ENCODE measurements around the gene LAG3.
"Not testable (repeated sequence)": the region's sequence is repeated elsewhere in the genome, so short reads cannot be mapped to it uniquely, and the experiment has no call there.

Gene LAG3

DNA sequence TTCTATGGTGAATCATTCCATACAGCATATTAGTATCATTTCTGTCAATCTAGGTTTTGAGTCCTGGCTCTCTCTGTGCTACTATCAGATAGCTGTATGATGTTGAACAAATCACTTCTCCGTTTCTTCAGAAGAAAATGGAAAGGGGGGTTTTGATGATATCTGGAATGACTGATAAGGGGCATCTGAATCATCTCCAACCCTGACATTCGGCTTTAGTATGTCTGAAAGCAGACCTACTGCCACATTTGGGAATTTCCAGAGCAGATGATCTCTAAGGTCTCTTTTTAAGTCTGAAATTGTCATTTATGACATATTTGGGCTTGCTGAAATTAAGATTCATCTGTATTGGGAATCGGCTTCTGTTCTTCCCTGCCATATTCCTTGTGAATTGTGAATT lies 29.5 kb upstream of the LAG3 start:
- Histone ChIP-seq H3K9ac (ENCODE audit: low read depth, low read length) (no peak overlapping the region), H3K36me3 (ENCODE audit: insufficient read depth, low read length) (peaks cover 24% of the 10 kb centered on the region), H3K9me3 (replicated peaks; ENCODE audit: low read length) (no peaks in the 10 kb centered on the region), H3K4me1 (ENCODE audit: control insufficient read depth, insufficient read depth, low read length) (no peaks in the 10 kb centered on the region), H3K27me3 (ENCODE audit: control insufficient read depth, insufficient read depth, low read length) (no peaks in the 10 kb centered on the region), H3K4me2 (ENCODE audit: low read length) (no peak overlapping the region), H3K4me3 (ENCODE audit: low read length) (no peak overlapping the region)

DNA sequence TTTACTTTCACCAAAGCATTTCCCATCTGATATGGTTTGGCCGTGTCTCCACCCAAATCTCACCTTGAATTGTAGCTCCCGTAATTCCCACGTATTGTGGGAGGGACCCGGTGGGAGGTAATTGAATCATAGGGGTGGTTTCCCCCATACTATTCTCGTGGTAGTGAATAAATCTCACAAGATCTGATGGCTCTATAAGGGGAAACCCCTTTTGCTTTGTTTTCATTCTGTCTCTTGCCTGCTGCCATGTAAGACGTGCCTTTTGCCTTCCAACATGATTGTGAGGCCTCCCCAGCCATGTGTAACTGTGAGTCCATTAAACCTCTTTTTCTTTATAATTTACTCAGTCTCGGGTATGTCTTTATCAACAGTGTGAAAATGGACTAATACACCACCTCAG lies 29.0 kb upstream of the LAG3 start:
- H3K27me3 ChIP-seq (ENCODE audit: control insufficient read depth, insufficient read depth, low read length); H3K9me3 ChIP-seq (replicated peaks; ENCODE audit: low read length); H3K4me2 ChIP-seq (ENCODE audit: low read length); H3K4me3 ChIP-seq (ENCODE audit: low read length); H3K4me1 ChIP-seq (ENCODE audit: control insufficient read depth, insufficient read depth, low read length); H3K9ac ChIP-seq (ENCODE audit: low read depth, low read length): not testable (repeated sequence)
- peaks cover 28% of the 10 kb centered on the region for H3K36me3 ChIP-seq (ENCODE audit: insufficient read depth, low read length)

DNA sequence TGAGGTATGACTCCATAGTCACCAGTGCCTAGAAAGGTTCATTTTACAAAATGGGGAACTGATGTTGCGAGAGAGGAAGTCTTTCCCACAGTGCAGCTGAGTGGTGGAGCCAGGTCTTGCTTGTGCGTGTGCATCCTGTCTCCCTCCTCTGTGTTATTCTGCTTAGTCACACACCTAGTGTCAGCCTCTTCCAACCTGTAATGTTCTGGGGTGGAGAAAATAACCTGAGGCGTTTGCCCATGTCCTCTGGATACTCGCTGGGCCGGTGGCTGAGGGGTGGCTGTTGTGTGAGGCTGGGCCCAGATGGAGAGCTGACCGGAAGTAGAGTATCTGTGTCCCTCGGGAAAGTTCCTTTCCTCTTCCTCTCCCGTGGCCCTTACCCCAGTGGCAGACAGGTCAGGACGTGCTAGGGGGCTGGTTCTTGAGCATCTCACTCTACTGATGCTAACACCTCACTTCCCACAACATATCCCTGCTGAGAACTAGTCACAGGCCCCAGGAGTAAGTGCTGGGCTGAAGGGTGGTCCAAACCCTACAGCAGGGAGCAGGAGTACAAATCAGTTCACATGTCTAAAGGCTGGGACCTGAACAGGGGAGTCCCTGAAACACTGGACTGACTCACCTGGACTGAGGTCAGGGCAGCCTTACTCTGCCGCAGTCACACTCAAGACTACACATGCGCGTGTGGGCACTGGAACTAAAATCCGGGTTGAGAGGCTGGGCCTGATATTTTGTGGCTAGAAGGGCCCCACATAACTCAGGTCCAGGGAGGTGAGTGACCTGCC lies 26.4 kb upstream of the LAG3 start:
- H3K36me3 ChIP-seq (ENCODE audit: insufficient read depth, low read length): peaks cover 52% of the 10 kb centered on the region
- H3K27me3 ChIP-seq (ENCODE audit: control insufficient read depth, insufficient read depth, low read length): no peaks in the 10 kb centered on the region
- no peak overlapping the region for H3K4me2 ChIP-seq (ENCODE audit: low read length)
- H3K9ac ChIP-seq (ENCODE audit: low read depth, low read length): no peak overlapping the region
- no peak overlapping the region for H3K4me3 ChIP-seq (ENCODE audit: low read length)
- peaks cover 4% of the 10 kb centered on the region for H3K4me1 ChIP-seq (ENCODE audit: control insufficient read depth, insufficient read depth, low read length)
- no peaks in the 10 kb centered on the region for H3K9me3 ChIP-seq (replicated peaks; ENCODE audit: low read length)

DNA sequence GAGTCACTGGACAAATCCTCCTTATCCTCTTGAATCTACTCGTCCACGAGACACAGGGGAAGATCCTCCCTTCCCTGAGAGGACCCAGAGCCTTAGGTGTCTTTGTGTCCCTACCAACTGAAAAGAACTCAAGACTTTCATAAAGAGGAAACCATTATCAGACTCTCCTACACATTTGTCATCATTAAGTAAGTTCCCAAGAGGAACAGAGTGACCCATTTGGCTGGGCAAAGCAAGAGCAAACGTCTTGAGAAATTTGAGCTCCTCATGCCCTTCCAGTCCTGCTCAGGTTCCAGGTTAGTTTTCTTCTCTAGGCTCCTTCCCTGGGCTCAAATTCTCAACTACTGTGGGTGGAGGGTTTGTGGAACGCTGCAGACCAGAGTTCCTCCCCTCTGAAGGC lies 25.1 kb upstream of the LAG3 start:
- Histone ChIP-seq H3K4me1 (ENCODE audit: control insufficient read depth, insufficient read depth, low read length) (peaks cover 12% of the 10 kb centered on the region), H3K4me2 (ENCODE audit: low read length) (no peak overlapping the region), H3K27me3 (ENCODE audit: control insufficient read depth, insufficient read depth, low read length) (no peaks in the 10 kb centered on the region), H3K4me3 (ENCODE audit: low read length) (no peak overlapping the region), H3K9ac (ENCODE audit: low read depth, low read length) (no peak overlapping the region), H3K9me3 (replicated peaks; ENCODE audit: low read length) (no peaks in the 10 kb centered on the region), H3K36me3 (ENCODE audit: insufficient read depth, low read length) (peaks cover 64% of the 10 kb centered on the region)

DNA sequence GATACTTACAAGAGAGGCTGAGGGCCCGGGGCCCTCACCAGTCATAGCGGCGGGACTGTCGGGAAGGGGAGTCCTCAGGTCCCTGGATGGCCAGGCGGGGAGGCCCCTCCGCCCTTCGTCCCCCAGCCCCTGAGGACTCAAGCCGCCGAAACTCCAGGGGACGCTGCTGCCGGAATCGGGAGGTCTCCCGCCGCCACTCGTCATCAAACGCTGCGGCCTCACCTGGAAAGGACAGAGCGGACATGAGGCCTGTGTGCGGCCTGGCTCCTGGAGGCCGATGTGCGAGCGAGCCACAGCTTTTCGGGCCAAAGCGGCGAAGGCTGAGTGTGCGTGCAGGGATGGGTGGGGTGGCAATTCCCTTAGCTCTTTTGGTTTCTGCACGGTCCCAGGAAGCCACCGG lies 23.6 kb upstream of the LAG3 start:
- Histone ChIP-seq H3K9ac (ENCODE audit: low read depth, low read length) (no peak overlapping the region), H3K4me1 (ENCODE audit: control insufficient read depth, insufficient read depth, low read length) (peaks cover 13% of the 10 kb centered on the region), H3K36me3 (ENCODE audit: insufficient read depth, low read length) (peaks cover 64% of the 10 kb centered on the region)

GRCh38 chr12:6750506-6750905 lies 21.8 kb upstream of the LAG3 start:
- Histone ChIP-seq H3K9ac (ENCODE audit: low read depth, low read length) (peak overlapping the region; percentile 14), H3K4me3 (ENCODE audit: low read length) (no peak overlapping the region), H3K9me3 (replicated peaks; ENCODE audit: low read length) (no peaks in the 10 kb centered on the region), H3K4me2 (ENCODE audit: low read length) (no peak overlapping the region), H3K4me1 (ENCODE audit: control insufficient read depth, insufficient read depth, low read length) (peaks cover 15% of the 10 kb centered on the region), H3K27me3 (ENCODE audit: control insufficient read depth, insufficient read depth, low read length) (no peaks in the 10 kb centered on the region), H3K36me3 (ENCODE audit: insufficient read depth, low read length) (peaks cover 61% of the 10 kb centered on the region)

More for the DNA sequence above, 23.6 kb upstream of the LAG3 start:
- Histone ChIP-seq H3K27me3 (ENCODE audit: control insufficient read depth, insufficient read depth, low read length) (no peaks in the 10 kb centered on the region), H3K4me3 (ENCODE audit: low read length) (no peak overlapping the region), H3K9me3 (replicated peaks; ENCODE audit: low read length) (no peaks in the 10 kb centered on the region), H3K4me2 (ENCODE audit: low read length) (no peak overlapping the region)

DNA sequence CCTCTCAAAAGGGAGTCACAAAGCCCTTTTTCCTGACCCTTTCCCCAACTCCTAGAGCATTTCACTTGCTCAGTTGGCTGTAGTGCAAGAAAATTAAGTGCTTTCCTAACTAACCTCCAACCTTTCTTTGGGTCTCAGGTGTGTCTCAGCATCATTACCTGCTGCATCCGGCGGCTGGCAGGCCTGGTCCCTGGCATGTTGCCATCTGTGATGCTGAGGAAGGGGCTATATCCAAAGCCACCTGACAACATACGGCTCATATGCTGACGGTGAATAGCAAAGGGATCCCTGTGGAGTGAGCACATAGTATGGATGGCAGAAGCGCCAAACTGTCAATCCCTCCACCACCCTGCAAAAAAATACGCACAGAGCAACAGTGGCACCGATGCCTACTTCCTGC lies 20.6 kb upstream of the LAG3 start:
- Histone ChIP-seq H3K27me3 (ENCODE audit: control insufficient read depth, insufficient read depth, low read length) (no peaks in the 10 kb centered on the region), H3K4me3 (ENCODE audit: low read length) (peak overlapping the region; percentile 96), H3K36me3 (ENCODE audit: insufficient read depth, low read length) (peaks cover 51% of the 10 kb centered on the region), H3K9me3 (replicated peaks; ENCODE audit: low read length) (no peaks in the 10 kb centered on the region), H3K4me2 (ENCODE audit: low read length) (peak overlapping the region; percentile 96), H3K4me1 (ENCODE audit: control insufficient read depth, insufficient read depth, low read length) (peaks cover 15% of the 10 kb centered on the region), H3K9ac (ENCODE audit: low read depth, low read length) (peak overlapping the region; percentile 95)

DNA sequence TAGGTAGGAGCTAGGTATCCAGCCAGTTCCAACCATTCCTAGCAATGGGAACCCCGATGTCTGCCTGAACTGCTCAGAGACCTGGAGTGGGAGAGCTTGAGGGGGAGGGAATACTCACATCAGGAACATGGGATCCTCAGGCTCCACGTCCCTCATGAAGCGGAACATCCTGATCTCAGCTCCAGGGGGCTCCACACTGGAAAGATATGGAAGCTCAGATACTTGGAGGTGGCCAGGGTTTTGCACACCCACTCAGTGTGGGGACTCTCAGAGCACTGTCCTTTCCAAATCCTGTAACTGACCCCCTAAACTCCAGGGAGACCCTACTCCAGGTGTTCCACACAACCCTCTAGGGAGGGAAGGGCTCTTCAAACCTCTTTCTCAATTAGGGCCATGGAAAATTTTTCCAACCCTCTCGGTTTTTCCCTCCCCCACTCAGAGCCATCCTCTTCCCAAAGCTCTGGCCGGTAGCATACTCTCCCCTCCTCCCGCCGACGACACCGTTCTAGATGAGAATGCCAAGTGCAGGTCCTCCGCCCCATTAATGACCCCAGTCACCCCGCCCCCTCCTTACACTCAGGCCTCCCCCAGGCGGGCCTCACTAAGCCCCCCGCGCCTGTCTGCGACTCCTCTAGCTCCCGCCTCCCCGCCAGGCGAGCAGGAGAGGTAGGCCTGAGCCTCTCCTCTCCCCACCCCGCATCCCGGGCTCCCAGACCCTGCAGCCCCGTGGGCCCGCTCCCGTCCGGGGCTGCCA lies 20.0 kb upstream of the LAG3 start:
- Histone ChIP-seq H3K9me3 (replicated peaks; ENCODE audit: low read length) (no peaks in the 10 kb centered on the region), H3K4me2 (ENCODE audit: low read length) (peak overlapping the region; percentile 96), H3K4me1 (ENCODE audit: control insufficient read depth, insufficient read depth, low read length) (peaks cover 15% of the 10 kb centered on the region), H3K9ac (ENCODE audit: low read depth, low read length) (peak overlapping the region; percentile 95), H3K36me3 (ENCODE audit: insufficient read depth, low read length) (peaks cover 45% of the 10 kb centered on the region), H3K27me3 (ENCODE audit: control insufficient read depth, insufficient read depth, low read length) (no peaks in the 10 kb centered on the region), H3K4me3 (ENCODE audit: low read length) (peak overlapping the region; percentile 96)

DNA sequence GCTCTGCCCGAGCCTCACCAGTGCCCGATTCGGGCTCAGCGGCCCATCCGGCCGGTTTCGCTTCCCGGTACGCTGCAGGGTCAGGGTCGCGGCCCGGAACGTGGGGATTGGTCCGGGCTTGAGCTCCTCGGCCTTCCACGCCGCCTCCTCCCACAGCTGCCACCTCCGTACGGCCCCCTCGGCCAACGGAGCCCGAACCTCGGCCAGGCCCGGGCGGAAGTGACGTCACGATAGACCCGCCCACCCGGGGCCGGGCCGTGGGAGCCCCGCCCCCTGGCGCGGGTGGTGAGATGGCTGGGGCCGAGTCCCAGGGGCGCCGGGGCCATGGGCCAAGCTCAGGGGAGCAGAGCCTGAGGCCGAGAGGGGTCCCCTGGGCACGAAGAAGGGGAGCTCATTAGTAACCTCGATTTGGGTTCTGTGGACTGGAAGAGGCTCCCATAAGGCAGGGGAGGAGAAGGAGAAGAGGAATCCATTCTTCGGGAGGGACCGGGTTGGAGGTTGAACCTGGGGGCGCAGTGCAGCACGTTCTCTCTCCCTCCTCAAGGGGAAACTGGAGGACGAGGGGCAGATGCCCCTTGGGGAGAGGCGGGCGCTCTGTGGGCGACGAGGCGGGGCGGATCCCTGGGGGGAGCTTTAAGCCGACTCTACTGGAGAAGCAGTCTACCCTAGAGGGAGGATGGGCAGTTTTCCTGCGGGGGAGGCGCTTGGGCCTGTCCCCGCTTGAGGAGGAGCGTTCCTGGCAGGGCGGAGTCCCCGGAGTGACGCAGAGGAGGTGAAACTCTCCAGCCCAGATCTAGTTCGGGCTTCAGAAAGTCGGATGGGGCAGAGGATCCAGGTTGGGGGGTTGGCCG lies 19.2 kb upstream of the LAG3 start, which contains the start of gene MLF2:
MLF2 (minus strand) TSS at position 221 of the 851 bp plus-strand sequence. CDS start 807 bp downstream, outside the sequence.
- Histone ChIP-seq H3K4me1 (ENCODE audit: control insufficient read depth, insufficient read depth, low read length) (peaks cover 15% of the 10 kb centered on the region), H3K36me3 (ENCODE audit: insufficient read depth, low read length) (peaks cover 37% of the 10 kb centered on the region), H3K4me3 (ENCODE audit: low read length) (peak within 1 kb of the TSS; percentile 96), H3K27me3 (ENCODE audit: control insufficient read depth, insufficient read depth, low read length) (no peaks in the 10 kb centered on the region), H3K4me2 (ENCODE audit: low read length) (peak within 1 kb of the TSS; percentile 96), H3K9ac (ENCODE audit: low read depth, low read length) (peak within 1 kb of the TSS; percentile 95), H3K9me3 (replicated peaks; ENCODE audit: low read length) (no peaks in the 10 kb centered on the region)

- H3K4me3 ChIP-seq (ENCODE audit: low read length): no peak overlapping the region
- H3K4me1 ChIP-seq (ENCODE audit: control insufficient read depth, insufficient read depth, low read length): peaks cover 15% of the 10 kb centered on the region
- peak overlapping the region; percentile 51 for H3K4me2 ChIP-seq (ENCODE audit: low read length)
- no peaks in the 10 kb centered on the region for H3K9me3 ChIP-seq (replicated peaks; ENCODE audit: low read length)
- H3K9ac ChIP-seq (ENCODE audit: low read depth, low read length): peak overlapping the region; percentile 32
- H3K36me3 ChIP-seq (ENCODE audit: insufficient read depth, low read length): peaks cover 30% of the 10 kb centered on the region
- no peaks in the 10 kb centered on the region for H3K27me3 ChIP-seq (ENCODE audit: control insufficient read depth, insufficient read depth, low read length)
These were observed 18.5 kb upstream of the LAG3 start for GRCh38 chr12:6753772-6754356.

GRCh38 chr12:6754411-6754810 lies 17.9 kb upstream of the LAG3 start:
- Histone ChIP-seq H3K9me3 (replicated peaks; ENCODE audit: low read length) (no peaks in the 10 kb centered on the region), H3K9ac (ENCODE audit: low read depth, low read length) (no peak overlapping the region), H3K4me2 (ENCODE audit: low read length) (no peak overlapping the region), H3K4me1 (ENCODE audit: control insufficient read depth, insufficient read depth, low read length) (peaks cover 15% of the 10 kb centered on the region), H3K27me3 (ENCODE audit: control insufficient read depth, insufficient read depth, low read length) (no peaks in the 10 kb centered on the region), H3K36me3 (ENCODE audit: insufficient read depth, low read length) (peaks cover 25% of the 10 kb centered on the region), H3K4me3 (ENCODE audit: low read length) (no peak overlapping the region)
